HepG2 (cell line): ENCODE data around the gene PLXNA4. TPM values are rescaled to one million over a fixed set of nuclear protein-coding genes. Genes with fewer than 3 reads are reported as not detected.

Source experiments
- ATAC-seq: fragments of 200-7000 bp; cut with Tn5 transposase; 3 replicates; pipeline ENCODE4 v1.9.1; 2020; ENCODE audit warnings: mild to moderate bottlenecking, moderate library complexity
- BruUV-seq: library from RNA; stranded (reverse); fragments of 400-500 nt; replicated peaks from 2 replicates; lab custom pipeline; 2021; lab: Mats Ljungman, UMichigan
- CTCF ChIA-PET: fragments of 300-600 bp; formaldehyde crosslinking; extraction: SDS; loops from one replicate; lab custom pipeline; 2021; ENCODE audit warnings: low total read pairs, inconsistent platforms, low intra/inter-chr PET ratio; lab: Yijun Ruan, JAX
- POLR2A ChIA-PET: fragments of 350-600 bp; sonication (Branson Sonifier 250); formaldehyde crosslinking; loops from one replicate; lab custom pipeline; 2020; ENCODE audit warnings: antibody characterized with exemption, inconsistent platforms; lab: Yijun Ruan, JAX
- DNase-seq: peaks from one replicate; pipeline ENCODE4 v3.0.0-alpha.2; 2015; ENCODE audit warnings: low spot score
- FAIRE-seq: peaks from 3 replicates; lab custom pipeline; 2011; peaks lifted over from hg19 to GRCh38; lab: Jason Lieb, UNC
- H2AFZ ChIP-seq: one replicate; pipeline ENCODE4 v1.6.1; 2011; ENCODE audit warnings: low read length, inconsistent platforms
- H3K27ac ChIP-seq: fragments of 300-600 bp; 3 replicates; pipeline ENCODE4 v1.8.0; 2011; ENCODE audit warnings: mixed run types, mild to moderate bottlenecking, mixed read lengths, low read length, inconsistent platforms; ENCODE audit not compliant: insufficient read depth; ENCODE audit errors: extremely low read length
- H3K27me3 ChIP-seq, 2 experiments: fragments of 200-600 bp in 1 of 2; 2 replicates in 1 of 2; 3 replicates in 1 of 2; pipeline versions ENCODE4 v1.6.0 to v1.8.0; 2011; ENCODE audit warnings: low read length in 2 of 2, mild to moderate bottlenecking in 2 of 2, moderate library complexity in 2 of 2, inconsistent platforms in 1 of 2; ENCODE audit not compliant: insufficient read depth in 2 of 2, control insufficient read depth in 1 of 2
- H3K36me3 ChIP-seq, 2 experiments: fragments of 200-600 bp in 1 of 2; replicated peaks in 1 of 2; 2 replicates in 1 of 2; 3 replicates in 1 of 2; pipeline versions ENCODE4 v1.5.1 to v1.8.0; 2011; ENCODE audit warnings: low read length in 2 of 2, inconsistent platforms in 1 of 2; ENCODE audit not compliant: insufficient read depth in 2 of 2, control insufficient read depth in 1 of 2
- H3K4me1 ChIP-seq: 2 replicates; pipeline ENCODE4 v1.5.1; 2012; ENCODE audit warnings: low read length, inconsistent platforms; ENCODE audit not compliant: insufficient read depth
- H3K4me2 ChIP-seq: 2 replicates; pipeline ENCODE4 v1.6.0; 2011; ENCODE audit warnings: low read depth, low read length, inconsistent platforms
- H3K4me3 ChIP-seq, 3 experiments: fragments of 200-600 bp in 1 of 3; sonication (generic), shearing (Covaris generic) in 1 of 3; replicated peaks in 1 of 3; 2 replicates each; pipeline ENCODE4 v1.5.1; 2011 to 2016; ENCODE audit warnings: low read length in 3 of 3, inconsistent platforms in 2 of 3, low read depth in 2 of 3, mild to moderate bottlenecking in 2 of 3, control low read depth in 1 of 3, mixed read lengths in 1 of 3; ENCODE audit not compliant: insufficient read depth in 1 of 3
- H3K79me2 ChIP-seq: one replicate; pipeline ENCODE4 v1.6.1; 2011; ENCODE audit warnings: low read length, inconsistent platforms; ENCODE audit not compliant: insufficient read depth
- H3K9ac ChIP-seq: 2 replicates; pipeline ENCODE4 v1.6.0; 2011; ENCODE audit warnings: mild to moderate bottlenecking, low read depth, low read length, inconsistent platforms; ENCODE audit not compliant: insufficient read depth
- H3K9me3 ChIP-seq: 2 replicates; pipeline ENCODE4 v1.5.1; 2012; ENCODE audit warnings: mild to moderate bottlenecking, low read length
- H4K20me1 ChIP-seq: 2 replicates; pipeline ENCODE4 v1.6.0; 2011; ENCODE audit warnings: inconsistent platforms, mild to moderate bottlenecking, low read length, moderate library complexity; ENCODE audit not compliant: insufficient read depth
- ARHGAP35 ChIP-seq: sonication (generic); formaldehyde crosslinking; IDR thresholded peaks from 2 replicates; pipeline ENCODE4 v1.9.0; 2022; ENCODE audit warnings: mild to moderate bottlenecking, inconsistent platforms, moderate library complexity, missing genetic modification reagents, borderline replicate concordance
- CEBPB ChIP-seq: IDR thresholded peaks from 2 replicates; pipeline ENCODE4 v1.6.1; 2011; ENCODE audit warnings: low read depth, low read length, improper control_type of control experiment, borderline replicate concordance
- CHCHD3 ChIP-seq: sonication (generic); formaldehyde crosslinking; IDR thresholded peaks from 2 replicates; pipeline ENCODE4 v1.8.0; 2022; ENCODE audit warnings: mild to moderate bottlenecking, missing genetic modification reagents, moderate library complexity
- MLLT10 ChIP-seq: sonication (generic); formaldehyde crosslinking; IDR thresholded peaks from 2 replicates; pipeline ENCODE4 v1.4.0; 2020; ENCODE audit warnings: missing genetic modification reagents
- ZMYM4 ChIP-seq: sonication (generic); formaldehyde crosslinking; IDR thresholded peaks from 2 replicates; pipeline ENCODE4 v1.8.1; 2023; ENCODE audit warnings: mild to moderate bottlenecking, missing genetic modification reagents
- ZNF30 ChIP-seq: sonication (generic); formaldehyde crosslinking; IDR thresholded peaks from 2 replicates; pipeline ENCODE4 v1.5.0; 2020; ENCODE audit warnings: mild to moderate bottlenecking, missing genetic modification reagents
- ZNF383 ChIP-seq: sonication (generic); formaldehyde crosslinking; IDR thresholded peaks from 2 replicates; pipeline ENCODE4 v1.4.0; 2020; ENCODE audit warnings: missing genetic modification reagents, mild to moderate bottlenecking, borderline replicate concordance
- ZNF850 ChIP-seq: sonication (generic); formaldehyde crosslinking; conservative IDR thresholded peaks from 2 replicates; pipeline ENCODE4 v1.9.0; 2021; ENCODE audit warnings: mild to moderate bottlenecking, missing genetic modification reagents
- WGBS: methylation state at CpG from one replicate; pipeline ENCODE4 v1.1.6; 2017; ENCODE audit warnings: low lambda C conversion rate; 5-methylcytosine and 5-hydroxymethylcytosine counted together
- in situ Hi-C: cut with HindIII; loops from 2 replicates; pipeline ENCODE4 v1.10.0; 2017; ENCODE audit warnings: low pct_unique_long_range_greater_than_20kb; ENCODE audit not compliant: extremely low pct_ligation_motif_present
- intact Hi-C: fragments of 100-400 bp; cut with micrococcal nuclease; formaldehyde crosslinking; loops from one replicate; pipeline ENCODE4 v1.10.0; 2022; ENCODE audit not compliant: unreplicated experiment
- polyA plus RNA-seq, 8 experiments: library from polyadenylated mRNA; depleted of rRNA in 3 of 8; stranded (reverse) in 7 of 8; unstranded in 1 of 8; fragments of >200 nt; fragmentation: Illumina TruSeq in 4 of 8; extraction: Trizol in 4 of 8; gene quantifications; 2 replicates each; pipeline versions ENCODE4 v1.2.1 to v1.2.3, GENCODE V29; 2011 to 2016; ENCODE audit warnings: low read depth in 4 of 8, missing spikeins in 1 of 8, mixed read lengths in 1 of 8; ENCODE audit not compliant: insufficient read depth in 1 of 8
- total RNA-seq, 5 experiments: library from RNA; depleted of rRNA; stranded (reverse); fragments of >200 nt; fragmentation: Illumina TruSeq; extraction: Trizol; gene quantifications; 2 replicates each; pipeline ENCODE4 v1.2.3, GENCODE V29; 2016; ENCODE audit warnings: low read depth in 1 of 5
- TF ChIP-seq, protein P1 (sequence below): sonication (generic); formaldehyde crosslinking; IDR thresholded peaks from 2 replicates; pipeline ENCODE4 v1.5.0; 2020; ENCODE audit warnings: missing genetic modification reagents
- TF ChIP-seq, protein P2 (sequence below): sonication (generic); formaldehyde crosslinking; IDR thresholded peaks from 2 replicates; pipeline ENCODE4 v1.4.0; 2020; ENCODE audit warnings: missing genetic modification reagents
- TF ChIP-seq, protein P3 (sequence below): sonication (generic); formaldehyde crosslinking; IDR thresholded peaks from 2 replicates; pipeline ENCODE4 v1.5.1; 2020; ENCODE audit warnings: missing genetic modification reagents, mild to moderate bottlenecking, borderline replicate concordance
- TF ChIP-seq, protein P4 (sequence below): sonication (generic); formaldehyde crosslinking; conservative IDR thresholded peaks from 2 replicates; pipeline ENCODE4 v1.8.0; 2022; ENCODE audit warnings: mild to moderate bottlenecking, moderate library complexity, missing genetic modification reagents

The PLXNA4 gene
- total and polyA plus RNA-seq, 2 of the 13 experiments (the other 11 are each of a cell fraction or from before 2014, with no cell fraction given) = 0.01 to 0.04 TPM

DNA sequence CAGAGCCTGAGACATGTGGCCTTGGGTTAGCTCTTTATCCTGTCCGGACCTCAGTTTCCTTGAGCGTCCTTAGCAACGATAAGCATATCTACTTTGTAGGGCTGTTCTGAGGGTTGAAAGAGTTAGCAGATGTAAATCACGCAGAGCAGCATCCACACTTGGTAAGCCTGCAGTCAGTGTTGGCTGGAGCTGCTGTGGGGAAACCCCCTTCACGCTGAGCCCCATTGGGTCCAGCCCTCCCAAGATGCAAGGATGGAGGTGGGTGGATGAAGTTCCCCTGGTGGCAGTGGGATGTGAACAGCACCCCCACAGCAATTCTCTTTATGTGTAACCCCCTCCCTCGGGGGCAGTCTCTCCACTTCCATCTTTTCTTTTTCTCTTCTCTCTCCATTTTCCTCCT lies 109.9 kb downstream of the PLXNA4 start (continued):
- TF ChIP-seq CHCHD3 (CRISPR knock-in tag) = no peak
- TF ChIP-seq, protein P1, sequence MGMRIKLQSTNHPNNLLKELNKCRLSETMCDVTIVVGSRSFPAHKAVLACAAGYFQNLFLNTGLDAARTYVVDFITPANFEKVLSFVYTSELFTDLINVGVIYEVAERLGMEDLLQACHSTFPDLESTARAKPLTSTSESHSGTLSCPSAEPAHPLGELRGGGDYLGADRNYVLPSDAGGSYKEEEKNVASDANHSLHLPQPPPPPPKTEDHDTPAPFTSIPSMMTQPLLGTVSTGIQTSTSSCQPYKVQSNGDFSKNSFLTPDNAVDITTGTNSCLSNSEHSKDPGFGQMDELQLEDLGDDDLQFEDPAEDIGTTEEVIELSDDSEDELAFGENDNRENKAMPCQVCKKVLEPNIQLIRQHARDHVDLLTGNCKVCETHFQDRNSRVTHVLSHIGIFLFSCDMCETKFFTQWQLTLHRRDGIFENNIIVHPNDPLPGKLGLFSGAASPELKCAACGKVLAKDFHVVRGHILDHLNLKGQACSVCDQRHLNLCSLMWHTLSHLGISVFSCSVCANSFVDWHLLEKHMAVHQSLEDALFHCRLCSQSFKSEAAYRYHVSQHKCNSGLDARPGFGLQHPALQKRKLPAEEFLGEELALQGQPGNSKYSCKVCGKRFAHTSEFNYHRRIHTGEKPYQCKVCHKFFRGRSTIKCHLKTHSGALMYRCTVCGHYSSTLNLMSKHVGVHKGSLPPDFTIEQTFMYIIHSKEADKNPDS (CRISPR knock-in tag) = no peak
- TF ChIP-seq, protein P2, sequence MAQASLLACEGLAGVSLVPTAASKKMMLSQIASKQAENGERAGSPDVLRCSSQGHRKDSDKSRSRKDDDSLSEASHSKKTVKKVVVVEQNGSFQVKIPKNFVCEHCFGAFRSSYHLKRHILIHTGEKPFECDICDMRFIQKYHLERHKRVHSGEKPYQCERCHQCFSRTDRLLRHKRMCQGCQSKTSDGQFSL (CRISPR knock-in tag) = no peak

DNA sequence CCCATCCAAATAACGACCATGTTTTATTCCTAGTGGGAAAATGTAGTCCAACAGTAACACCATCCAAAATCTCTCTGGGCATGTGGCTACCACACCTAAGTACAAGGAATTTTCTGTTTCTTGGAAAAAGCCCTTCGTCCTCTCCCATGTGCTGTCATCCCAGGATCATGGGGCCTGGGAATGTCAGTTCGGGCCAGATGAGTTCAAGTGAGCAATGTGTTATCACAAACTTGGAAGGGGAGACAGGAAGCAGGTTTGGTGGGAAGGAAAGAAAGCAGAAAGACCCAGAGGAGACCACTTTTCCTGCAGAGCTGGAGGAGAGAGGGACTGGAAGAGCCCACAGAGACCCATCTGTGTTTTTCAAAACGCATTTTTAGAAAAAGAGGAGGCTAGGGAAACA lies 110.8 kb downstream of the PLXNA4 start:
- no TSS peak for BruUV-seq
- H3K9ac ChIP-seq = no peak overlapping the region
- in situ Hi-C loops = no loop called here
- no peaks in the 10 kb centered on the region for H4K20me1 ChIP-seq
- TF ChIP-seq ARHGAP35 (CRISPR knock-in tag) (no peak), ZNF850 (CRISPR knock-in tag) (no peak), ZNF383 (no peak), ZMYM4 (no peak), ZNF30 (CRISPR knock-in tag) (no peak), CEBPB (no peak), MLLT10 (CRISPR knock-in tag) (no peak)
- TF ChIP-seq, protein P3, sequence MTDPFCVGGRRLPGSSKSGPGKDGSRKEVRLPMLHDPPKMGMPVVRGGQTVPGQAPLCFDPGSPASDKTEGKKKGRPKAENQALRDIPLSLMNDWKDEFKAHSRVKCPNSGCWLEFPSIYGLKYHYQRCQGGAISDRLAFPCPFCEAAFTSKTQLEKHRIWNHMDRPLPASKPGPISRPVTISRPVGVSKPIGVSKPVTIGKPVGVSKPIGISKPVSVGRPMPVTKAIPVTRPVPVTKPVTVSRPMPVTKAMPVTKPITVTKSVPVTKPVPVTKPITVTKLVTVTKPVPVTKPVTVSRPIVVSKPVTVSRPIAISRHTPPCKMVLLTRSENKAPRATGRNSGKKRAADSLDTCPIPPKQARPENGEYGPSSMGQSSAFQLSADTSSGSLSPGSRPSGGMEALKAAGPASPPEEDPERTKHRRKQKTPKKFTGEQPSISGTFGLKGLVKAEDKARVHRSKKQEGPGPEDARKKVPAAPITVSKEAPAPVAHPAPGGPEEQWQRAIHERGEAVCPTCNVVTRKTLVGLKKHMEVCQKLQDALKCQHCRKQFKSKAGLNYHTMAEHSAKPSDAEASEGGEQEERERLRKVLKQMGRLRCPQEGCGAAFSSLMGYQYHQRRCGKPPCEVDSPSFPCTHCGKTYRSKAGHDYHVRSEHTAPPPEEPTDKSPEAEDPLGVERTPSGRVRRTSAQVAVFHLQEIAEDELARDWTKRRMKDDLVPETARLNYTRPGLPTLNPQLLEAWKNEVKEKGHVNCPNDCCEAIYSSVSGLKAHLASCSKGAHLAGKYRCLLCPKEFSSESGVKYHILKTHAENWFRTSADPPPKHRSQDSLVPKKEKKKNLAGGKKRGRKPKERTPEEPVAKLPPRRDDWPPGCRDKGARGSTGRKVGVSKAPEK (CRISPR knock-in tag) = no peak
- TF ChIP-seq, protein P4, sequence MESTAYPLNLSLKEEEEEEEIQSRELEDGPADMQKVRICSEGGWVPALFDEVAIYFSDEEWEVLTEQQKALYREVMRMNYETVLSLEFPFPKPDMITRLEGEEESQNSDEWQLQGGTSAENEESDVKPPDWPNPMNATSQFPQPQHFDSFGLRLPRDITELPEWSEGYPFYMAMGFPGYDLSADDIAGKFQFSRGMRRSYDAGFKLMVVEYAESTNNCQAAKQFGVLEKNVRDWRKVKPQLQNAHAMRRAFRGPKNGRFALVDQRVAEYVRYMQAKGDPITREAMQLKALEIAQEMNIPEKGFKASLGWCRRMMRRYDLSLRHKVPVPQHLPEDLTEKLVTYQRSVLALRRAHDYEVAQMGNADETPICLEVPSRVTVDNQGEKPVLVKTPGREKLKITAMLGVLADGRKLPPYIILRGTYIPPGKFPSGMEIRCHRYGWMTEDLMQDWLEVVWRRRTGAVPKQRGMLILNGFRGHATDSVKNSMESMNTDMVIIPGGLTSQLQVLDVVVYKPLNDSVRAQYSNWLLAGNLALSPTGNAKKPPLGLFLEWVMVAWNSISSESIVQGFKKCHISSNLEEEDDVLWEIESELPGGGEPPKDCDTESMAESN (CRISPR knock-in tag) = no peak
- intact Hi-C loops = no loop called here
- 0% methylated on average over 4 of the region's 4 CpGs for WGBS
- no peaks in the 10 kb centered on the region for H3K36me3 ChIP-seq
- DNase-seq (no peak), ATAC-seq (no peak), FAIRE-seq (no peak)
- H3K79me2 ChIP-seq = no peaks in the 10 kb centered on the region
- ChIA-PET CTCF (no interaction called here), POLR2A (no interaction called here)
- H3K4me3 ChIP-seq = no peak overlapping the region
- no peak overlapping the region for H3K4me2 ChIP-seq
- H3K27me3 ChIP-seq = peaks cover 1 to 19% of the 10 kb centered on the region in 2 experiments; a peak in 1 of 5 replicates
- no peaks in the 10 kb centered on the region for H3K4me1 ChIP-seq
- H2AFZ ChIP-seq = no peak overlapping the region
- H3K27ac ChIP-seq = no peak overlapping the region
- no peaks in the 10 kb centered on the region for H3K9me3 ChIP-seq
